K562 (cell line): ENCODE measurements around the gene CHCT1. TPM values are rescaled to one million over a fixed set of nuclear protein-coding genes. Genes with fewer than 3 reads are reported as not detected.

ENCODE experiments used
- ARID1B ChIP-seq: fragments of 450-650 bp; IDR thresholded peaks from 2 replicates; pipeline ENCODE4 v1.6.1; 2016; ENCODE audit warnings: antibody characterized with exemption, mild to moderate bottlenecking, inconsistent platforms
- CEBPG ChIP-seq, 3 experiments: fragments of 200-800 bp in 1 of 3; sonication (Bioruptor generic) in 1 of 3; sonication (generic) in 1 of 3; formaldehyde crosslinking in 1 of 3; IDR thresholded peaks in 2 of 3; conservative IDR thresholded peaks in 1 of 3; 2 replicates each; pipeline versions ENCODE4 v1.6.1 to v1.8.0; 2016 to 2022; ENCODE audit warnings: missing compliant biosample characterization in 2 of 3, missing genetic modification characterization in 2 of 3, mild to moderate bottlenecking in 1 of 3, missing genetic modification reagents in 1 of 3
- CREB5 ChIP-seq: fragments of 250-450 bp; sonication (Bioruptor Pico); IDR thresholded peaks from 2 replicates; pipeline ENCODE4 v1.5.0; 2020; ENCODE audit warnings: mild to moderate bottlenecking
- DEAF1 ChIP-seq: fragments of 450-650 bp; formaldehyde crosslinking; IDR thresholded peaks from 2 replicates; pipeline ENCODE4 v1.4.0; 2020; ENCODE audit warnings: mild to moderate bottlenecking, moderate library complexity
- ETV6 ChIP-seq, 3 experiments: fragments of 150-350 bp in 1 of 3; sonication (generic) in 1 of 3; formaldehyde crosslinking in 1 of 3; IDR thresholded peaks; 2 replicates each; pipeline versions ENCODE4 v1.6.1 to v1.8.0; 2014 to 2022; ENCODE audit warnings: borderline replicate concordance in 2 of 3, low read depth in 2 of 3, antibody characterized with exemption in 1 of 3, low read length in 1 of 3, mild to moderate bottlenecking in 1 of 3, missing genetic modification reagents in 1 of 3
- HDAC3 ChIP-seq: fragments of 450-650 bp; IDR thresholded peaks from 2 replicates; pipeline ENCODE4 v1.6.1; 2018; ENCODE audit warnings: borderline replicate concordance, mild to moderate bottlenecking, moderate library complexity; ENCODE audit not compliant: partially characterized antibody
- MEF2D ChIP-seq: conservative IDR thresholded peaks from 2 replicates; pipeline ENCODE4 v1.6.1; 2016; ENCODE audit warnings: low read depth, missing genetic modification characterization, missing compliant biosample characterization
- PTTG1 ChIP-seq: fragments of 450-650 bp; IDR thresholded peaks from 2 replicates; pipeline ENCODE4 v1.6.1; 2016; ENCODE audit warnings: low read depth, mild to moderate bottlenecking, missing genetic modification characterization, missing compliant biosample characterization
- SIN3B ChIP-seq: fragments of 450-650 bp; IDR thresholded peaks from 2 replicates; pipeline ENCODE4 v1.6.1; 2017; ENCODE audit warnings: low read depth, mild to moderate bottlenecking, moderate library complexity
- SMARCE1 ChIP-seq: fragments of 450-650 bp; IDR thresholded peaks from 2 replicates; pipeline ENCODE4 v1.7.1; 2016; ENCODE audit warnings: mild to moderate bottlenecking
- TAF7 ChIP-seq: fragments of 450-650 bp; IDR thresholded peaks from 2 replicates; pipeline ENCODE4 v1.6.1; 2016; ENCODE audit warnings: missing genetic modification characterization, missing compliant biosample characterization
- TFAP4 ChIP-seq: sonication (generic); formaldehyde crosslinking; IDR thresholded peaks from 2 replicates; pipeline ENCODE4 v1.8.0; 2022; ENCODE audit warnings: missing genetic modification reagents, mild to moderate bottlenecking, moderate library complexity, borderline replicate concordance
- TGIF2 ChIP-seq: sonication (generic); formaldehyde crosslinking; IDR thresholded peaks from 2 replicates; pipeline ENCODE4 v1.8.1; 2022; ENCODE audit warnings: mild to moderate bottlenecking, missing genetic modification reagents, moderate library complexity
- THRB ChIP-seq: fragments of 450-650 bp; formaldehyde crosslinking; conservative IDR thresholded peaks from 2 replicates; pipeline ENCODE4 v1.4.0; 2022; ENCODE audit warnings: mild to moderate bottlenecking, missing genetic modification characterization
- TRIM25 ChIP-seq: fragments of 450-650 bp; IDR thresholded peaks from 2 replicates; pipeline ENCODE4 v1.7.0; 2016; ENCODE audit warnings: borderline replicate concordance
- ZBTB34 ChIP-seq: fragments of 250-450 bp; sonication (Bioruptor Pico); IDR thresholded peaks from 2 replicates; pipeline ENCODE4 v1.8.0; 2021; ENCODE audit warnings: mild to moderate bottlenecking, moderate library complexity
- polyA plus RNA-seq, 8 experiments: library from polyadenylated mRNA; depleted of rRNA in 4 of 8; stranded (reverse) in 5 of 8; unstranded in 3 of 8; fragments of >200 nt; fragmentation: Nextera tagmentation in 2 of 8; fragmentation: Illumina TruSeq in 1 of 8; extraction: Ambion mirVana in 2 of 8; extraction: Trizol in 1 of 8; gene quantifications; 2 replicates each; pipeline versions ENCODE4 v1.2.1 to v1.2.3, GENCODE V29; 2011 to 2014; ENCODE audit warnings: inconsistent platforms in 1 of 8, missing spikeins in 1 of 8
- total RNA-seq, 7 experiments: library from RNA; depleted of rRNA in 6 of 7; stranded (reverse); fragments of >200 nt in 6 of 7; fragmentation: Illumina TruSeq in 2 of 7; extraction: Trizol in 2 of 7; gene quantifications; 2 replicates each; pipeline versions ENCODE4 v1.2.1 to v1.2.3, GENCODE V29; 2011 to 2021; ENCODE audit warnings: low replicate concordance in 1 of 7

The CHCT1 gene
- total and polyA plus RNA-seq, 9 of the 15 experiments (the other 6 are each of a cell fraction or from before 2014, with no cell fraction given): not detected

- TF ChIP-seq TRIM25: peak; percentile 51; the same call in 1 of the 2 replicates
- TF ChIP-seq CEBPG (CRISPR knock-in tag; IDR thresholded peaks at IDR 0.05): no peak
- TF ChIP-seq CEBPG (tag; conservative IDR thresholded peaks at IDR 0.05 in 1 of 2, IDR thresholded peaks at IDR 0.05 in 1 of 2): no peak
- TF ChIP-seq PTTG1 (tag): no peak
- no peak for TF ChIP-seq HDAC3
- TF ChIP-seq CREB5 (CRISPR knock-in tag): no peak
- no peak for TF ChIP-seq ARID1B
- no peak for TF ChIP-seq TAF7 (tag)
- peak; percentile 15; the same call in 1 of the 2 replicates for TF ChIP-seq SIN3B
- no peak for TF ChIP-seq ETV6 (IDR thresholded peaks at IDR 0.05; ENCODE audit: borderline replicate concordance in 1 of 2, low read depth in 2 of 2, low read length in 1 of 2)
- no peak for TF ChIP-seq ETV6 (CRISPR knock-in tag; IDR thresholded peaks at IDR 0.05; ENCODE audit: borderline replicate concordance)
- TF ChIP-seq THRB: no peak
- TF ChIP-seq DEAF1: no peak
- no peak for TF ChIP-seq TGIF2
- no peak for TF ChIP-seq MEF2D (tag)
- no peak for TF ChIP-seq ZBTB34 (CRISPR knock-in tag)
- no peak for TF ChIP-seq TFAP4 (CRISPR knock-in tag)
- TF ChIP-seq SMARCE1: no peak; the same call in 1 of the 2 replicates
These were observed 30.7 kb upstream of the CHCT1 start (continued) for GRCh38 chr17:60391471-60392041.
